ENCODE data around the gene KNG1.
"Not testable (repeated sequence)": the region's sequence is repeated elsewhere in the genome, so short reads cannot be mapped to it uniquely, and the experiment has no call there.

Gene KNG1

DNA sequence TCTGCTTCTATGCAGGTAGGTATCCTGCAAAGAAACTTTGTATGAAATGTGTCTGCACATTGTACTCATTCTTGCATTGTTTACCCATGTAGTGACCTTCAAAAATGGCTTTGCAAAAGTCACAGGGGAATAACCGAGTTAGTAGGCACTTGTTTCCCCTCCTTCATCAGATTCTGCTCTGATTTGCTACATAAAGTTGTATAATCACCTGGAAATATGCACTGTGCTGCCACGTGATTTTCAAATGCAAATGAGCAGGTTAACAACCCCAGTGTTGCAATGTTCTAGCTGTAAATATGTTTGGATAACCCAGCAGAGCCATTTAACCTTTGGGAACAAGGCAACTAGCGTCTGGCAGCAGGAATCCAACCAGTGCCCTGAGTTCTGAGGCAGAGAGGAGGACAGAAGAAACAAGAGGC is at the start of gene KNG1:
TSS of gene KNG1 (plus strand) at position 321 of the 419 bp plus-strand sequence. CDS start 184 bp downstream, outside the sequence.
- Mint-ChIP-seq H3K9me3 (no peaks in the 10 kb centered on the region), H3K4me1 (ENCODE audit: low read depth) (peaks cover 3% of the 10 kb centered on the region), H3K4me3 (no peak within 1 kb of the TSS), H3K27me3 (no peaks in the 10 kb centered on the region), H3K27ac (no peak within 1 kb of the TSS), H3K36me3 (ENCODE audit: low read depth) (no peaks in the 10 kb centered on the region)
- DNase-seq = no peak

DNA sequence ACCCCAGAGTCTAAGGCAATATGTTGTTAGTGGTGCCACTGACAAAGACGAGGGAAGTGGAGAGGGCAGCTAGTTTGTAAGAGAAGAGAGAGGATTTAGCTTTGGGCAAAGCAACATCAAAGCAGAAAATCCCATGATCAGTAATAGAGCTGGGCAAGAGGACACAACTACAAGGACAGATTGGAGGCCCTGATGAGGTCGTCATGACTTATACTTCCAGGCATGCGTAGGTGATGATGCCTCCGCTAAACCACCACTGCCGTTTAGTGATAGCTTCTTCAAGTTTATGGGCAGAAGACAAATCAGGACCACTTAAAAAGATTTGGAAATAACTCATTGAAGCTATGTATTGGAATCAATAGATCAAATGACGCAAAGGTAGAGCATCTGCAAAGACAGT is 48.7 kb upstream of the KNG1 start:
- H3K4me3 Mint-ChIP-seq = no peak overlapping the region
- H3K27ac Mint-ChIP-seq = no peak overlapping the region
- no peak for DNase-seq
- peaks cover 19% of the 10 kb centered on the region for H3K4me1 Mint-ChIP-seq (ENCODE audit: low read depth)
- no peaks in the 10 kb centered on the region for H3K36me3 Mint-ChIP-seq (ENCODE audit: low read depth)
- H3K27me3 Mint-ChIP-seq = peaks cover 45% of the 10 kb centered on the region
- no peaks in the 10 kb centered on the region for H3K9me3 Mint-ChIP-seq

DNA sequence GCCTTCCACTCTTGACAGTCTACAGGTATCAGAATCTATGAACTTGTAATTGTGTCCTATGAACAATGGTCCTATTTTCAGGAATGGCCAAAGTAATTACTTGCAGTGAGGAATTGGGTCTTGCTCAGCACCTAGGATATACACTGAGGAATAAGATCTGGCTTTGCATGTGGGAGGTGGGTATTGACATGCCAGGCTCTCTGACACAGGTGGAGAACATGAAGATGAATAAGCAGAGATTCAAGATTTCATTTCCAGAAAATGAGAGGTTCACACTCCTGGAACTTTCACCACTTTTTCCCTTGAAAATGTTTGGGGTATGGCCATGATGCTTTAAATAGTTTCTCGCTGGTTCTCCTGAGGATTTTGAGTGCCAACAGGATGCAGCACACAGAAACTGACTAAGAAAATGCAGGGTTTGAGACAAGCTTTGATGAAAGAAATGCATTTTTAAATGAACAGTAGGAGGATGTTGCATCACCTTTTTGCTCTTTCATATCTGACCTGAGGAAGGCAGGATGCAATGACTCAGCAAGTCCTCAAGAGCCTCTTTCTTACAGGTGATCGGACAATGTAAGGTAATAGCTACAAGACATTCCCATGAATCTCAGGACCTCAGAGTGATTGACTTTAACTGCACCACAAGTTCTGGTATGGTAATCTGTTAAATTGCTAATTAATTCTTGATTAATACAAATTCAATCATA is 47.6 kb upstream of the KNG1 start:
- Mint-ChIP-seq H3K27me3 (peaks cover 44% of the 10 kb centered on the region), H3K36me3 (ENCODE audit: low read depth) (no peaks in the 10 kb centered on the region), H3K27ac (peak overlapping the region; percentile 27), H3K9me3 (no peaks in the 10 kb centered on the region), H3K4me1 (ENCODE audit: low read depth) (peaks cover 19% of the 10 kb centered on the region), H3K4me3 (no peak overlapping the region)
- no peak for DNase-seq

DNA sequence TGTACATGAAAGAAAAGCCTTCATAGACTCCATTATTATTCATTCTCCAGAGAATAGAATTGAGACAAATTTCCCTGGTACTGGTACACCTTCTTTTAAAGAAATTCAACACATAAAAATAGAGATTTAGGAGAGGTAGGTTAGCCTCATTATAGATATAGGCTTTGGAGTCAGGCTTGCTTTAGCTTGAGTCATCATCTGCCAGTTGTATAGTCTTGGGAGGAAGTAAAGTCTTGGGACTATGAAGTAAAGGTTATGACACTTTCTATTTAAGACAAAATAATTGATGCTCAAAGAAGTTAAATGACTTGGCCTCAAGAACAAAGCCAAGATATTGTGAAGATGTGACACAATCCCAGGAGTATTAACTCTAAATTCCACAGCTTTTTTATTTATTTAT is 47.0 kb upstream of the KNG1 start:
- H3K9me3 Mint-ChIP-seq = no peaks in the 10 kb centered on the region
- no peaks in the 10 kb centered on the region for H3K36me3 Mint-ChIP-seq (ENCODE audit: low read depth)
- H3K4me1 Mint-ChIP-seq (ENCODE audit: low read depth) = peaks cover 19% of the 10 kb centered on the region
- H3K27me3 Mint-ChIP-seq = peaks cover 47% of the 10 kb centered on the region
- H3K27ac Mint-ChIP-seq = no peak overlapping the region
- no peak for DNase-seq
- H3K4me3 Mint-ChIP-seq = no peak overlapping the region

DNA sequence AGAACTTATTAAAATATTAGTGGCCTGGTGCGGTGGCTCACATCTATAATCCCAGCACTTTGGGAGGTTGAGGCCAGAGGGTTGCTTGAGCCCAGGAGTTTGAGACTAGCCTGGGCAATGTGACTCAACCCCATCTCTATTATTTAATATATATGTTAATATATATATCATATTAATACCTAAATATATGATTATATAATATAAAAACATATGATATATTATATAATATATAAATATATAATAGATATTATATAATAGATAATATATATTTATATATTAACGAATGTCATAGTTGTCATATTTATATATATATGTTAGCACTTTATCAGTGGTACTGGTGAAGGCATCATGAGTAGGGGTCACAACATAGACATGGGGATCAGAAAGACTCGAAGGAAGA is 46.1 kb upstream of the KNG1 start:
- H3K9me3 Mint-ChIP-seq = no peaks in the 10 kb centered on the region
- no peak for DNase-seq
- H3K27ac Mint-ChIP-seq = no peak overlapping the region
- H3K27me3 Mint-ChIP-seq = peaks cover 40% of the 10 kb centered on the region
- H3K4me1 Mint-ChIP-seq (ENCODE audit: low read depth) = peaks cover 19% of the 10 kb centered on the region
- H3K4me3 Mint-ChIP-seq = no peak overlapping the region
- H3K36me3 Mint-ChIP-seq (ENCODE audit: low read depth) = no peaks in the 10 kb centered on the region

DNA sequence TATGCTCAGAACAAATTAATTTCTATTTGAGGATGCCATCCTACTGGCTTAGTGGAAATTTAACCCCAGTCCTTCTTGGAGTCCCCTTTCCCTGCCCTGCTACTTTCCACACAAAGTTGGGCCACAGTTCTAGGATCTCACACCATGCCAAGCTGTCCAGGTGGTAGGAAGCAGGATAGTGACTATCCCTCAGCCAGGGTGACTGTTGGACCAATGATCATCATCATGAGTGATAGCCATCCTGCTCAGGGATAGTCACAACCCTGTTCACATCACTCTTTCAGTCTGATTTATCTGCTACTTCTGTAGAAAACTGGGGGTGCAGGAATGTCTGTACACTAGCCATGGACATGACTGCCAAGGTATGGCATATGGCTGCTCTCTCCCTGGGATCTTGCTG is 38.6 kb upstream of the KNG1 start:
- Mint-ChIP-seq H3K36me3 (ENCODE audit: low read depth) (no peaks in the 10 kb centered on the region), H3K9me3 (no peaks in the 10 kb centered on the region), H3K27ac (no peak overlapping the region), H3K4me1 (ENCODE audit: low read depth) (no peaks in the 10 kb centered on the region), H3K27me3 (peaks cover 62% of the 10 kb centered on the region), H3K4me3 (no peak overlapping the region)
- no peak for DNase-seq

DNA sequence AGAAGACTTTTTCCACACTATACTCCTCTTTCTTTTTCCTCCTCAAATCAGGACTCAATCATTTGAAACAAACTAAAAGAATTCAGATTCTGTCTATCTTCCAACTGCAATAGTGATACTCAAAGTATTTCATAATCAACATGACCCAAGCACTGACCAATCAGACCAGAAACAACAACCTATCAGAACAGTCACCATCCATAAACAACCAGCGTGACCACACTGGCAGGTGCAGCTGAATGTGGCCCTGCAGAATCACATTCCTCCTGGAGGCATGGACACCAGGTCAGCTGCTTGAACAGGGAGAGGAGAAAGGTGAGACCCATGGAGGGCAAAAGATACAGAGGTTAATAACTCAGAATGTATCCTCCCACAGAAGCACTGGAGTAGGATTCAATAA is 38.0 kb upstream of the KNG1 start:
- peaks cover 61% of the 10 kb centered on the region for H3K27me3 Mint-ChIP-seq

DNA sequence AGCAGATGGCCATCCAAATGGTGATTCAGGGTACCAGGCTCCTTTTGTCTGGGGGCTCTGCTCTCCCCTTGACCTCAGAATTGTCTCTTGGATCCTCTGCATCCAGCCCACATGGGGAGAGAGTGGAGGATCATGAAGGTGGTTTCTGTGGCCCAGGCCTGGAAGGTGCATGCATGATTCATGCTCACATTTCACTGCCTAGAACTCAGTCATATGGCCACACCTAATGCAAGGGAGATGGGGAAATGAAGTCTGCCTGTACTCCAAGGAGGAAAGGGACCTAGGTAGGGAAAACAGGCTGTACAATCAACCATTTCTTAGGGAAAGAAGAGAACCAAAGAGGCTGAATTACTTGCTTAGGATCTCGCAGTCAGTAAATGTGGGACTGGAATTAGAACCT is 36.3 kb upstream of the KNG1 start:
- H3K9me3 Mint-ChIP-seq = peaks cover 10% of the 10 kb centered on the region
- no peak overlapping the region for H3K27ac Mint-ChIP-seq
- H3K4me3 Mint-ChIP-seq = no peak overlapping the region
- H3K4me1 Mint-ChIP-seq (ENCODE audit: low read depth) = no peaks in the 10 kb centered on the region
- no peak for DNase-seq
- peaks cover 65% of the 10 kb centered on the region for H3K27me3 Mint-ChIP-seq
- no peaks in the 10 kb centered on the region for H3K36me3 Mint-ChIP-seq (ENCODE audit: low read depth)

More for the DNA sequence above, 38.0 kb upstream of the KNG1 start:
- Mint-ChIP-seq H3K4me1 (ENCODE audit: low read depth) (no peaks in the 10 kb centered on the region), H3K9me3 (no peaks in the 10 kb centered on the region), H3K27ac (no peak overlapping the region), H3K4me3 (no peak overlapping the region), H3K36me3 (ENCODE audit: low read depth) (no peaks in the 10 kb centered on the region)
- DNase-seq = no peak

DNA sequence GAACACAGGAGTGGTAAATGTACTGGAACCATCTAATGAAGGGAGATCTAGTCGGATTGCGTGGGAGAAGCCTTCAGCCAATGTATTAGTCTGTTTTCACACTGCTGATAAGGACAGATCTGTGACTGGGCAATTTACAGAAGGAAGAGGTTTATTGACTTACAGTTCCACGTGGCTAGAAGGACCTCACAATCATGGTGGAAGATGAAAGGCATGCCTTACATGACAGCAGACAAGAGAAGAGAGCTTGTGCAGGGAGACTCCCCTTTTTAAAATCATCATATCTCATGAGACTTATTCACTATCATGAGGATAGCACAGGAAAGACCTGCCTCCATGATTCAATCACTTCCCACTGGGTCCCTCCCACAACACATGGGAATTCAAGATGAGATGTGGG is 34.3 kb upstream of the KNG1 start:
- H3K27me3 Mint-ChIP-seq = peaks cover 64% of the 10 kb centered on the region
- no peak overlapping the region for H3K27ac Mint-ChIP-seq
- H3K4me1 Mint-ChIP-seq (ENCODE audit: low read depth) = no peaks in the 10 kb centered on the region
- H3K9me3 Mint-ChIP-seq = peaks cover 14% of the 10 kb centered on the region
- H3K4me3 Mint-ChIP-seq = no peak overlapping the region
- H3K36me3 Mint-ChIP-seq (ENCODE audit: low read depth) = no peaks in the 10 kb centered on the region
- DNase-seq = no peak

DNA sequence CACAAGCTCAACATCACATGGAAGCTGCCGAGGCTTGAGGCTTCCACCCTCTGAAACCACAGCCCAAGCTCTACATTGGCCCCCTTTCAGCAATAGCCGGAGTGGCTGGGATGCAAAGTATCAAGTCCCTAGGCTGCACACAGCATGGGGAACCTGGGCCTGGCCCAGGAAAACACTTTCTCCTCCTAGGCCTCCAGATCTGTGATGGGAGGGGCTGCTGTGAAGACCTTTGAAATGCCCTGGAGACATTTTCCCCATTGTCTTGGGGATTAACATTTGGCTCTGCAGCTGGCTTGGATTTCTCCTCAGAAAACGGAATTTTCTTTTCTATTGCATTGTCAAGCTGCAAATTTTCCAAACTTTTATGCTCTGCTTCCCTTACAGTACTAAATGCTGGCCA is 33.2 kb upstream of the KNG1 start:
- Mint-ChIP-seq H3K27ac (no peak overlapping the region), H3K4me3 (no peak overlapping the region), H3K9me3 (peaks cover 14% of the 10 kb centered on the region), H3K27me3 (peaks cover 59% of the 10 kb centered on the region), H3K4me1 (ENCODE audit: low read depth) (no peaks in the 10 kb centered on the region), H3K36me3 (ENCODE audit: low read depth) (no peaks in the 10 kb centered on the region)
- DNase-seq = no peak

DNA sequence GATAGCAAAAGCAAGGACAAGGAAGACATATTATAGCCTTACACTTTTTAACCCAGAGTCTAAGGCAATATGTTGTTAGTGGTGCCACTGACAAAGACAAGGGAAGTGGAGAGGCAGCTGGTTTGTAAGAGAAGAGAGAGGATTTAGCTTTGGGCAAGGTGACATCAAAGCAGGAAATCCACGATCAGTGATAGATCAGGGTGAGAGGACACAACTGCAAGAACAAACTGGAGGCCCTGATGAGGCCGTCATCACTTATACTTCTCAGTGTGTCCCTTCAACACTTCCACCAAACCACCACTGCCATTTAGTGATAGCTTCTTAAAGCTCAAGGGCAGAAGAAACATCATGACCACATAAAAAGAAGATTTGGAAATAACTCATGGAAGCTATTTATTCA is 30.7 kb upstream of the KNG1 start:
- not testable (repeated sequence) for H3K27ac Mint-ChIP-seq; H3K4me3 Mint-ChIP-seq; DNase-seq; H3K36me3 Mint-ChIP-seq (ENCODE audit: low read depth); H3K4me1 Mint-ChIP-seq (ENCODE audit: low read depth)
- peaks cover 14% of the 10 kb centered on the region for H3K9me3 Mint-ChIP-seq
- H3K27me3 Mint-ChIP-seq = peaks cover 58% of the 10 kb centered on the region

DNA sequence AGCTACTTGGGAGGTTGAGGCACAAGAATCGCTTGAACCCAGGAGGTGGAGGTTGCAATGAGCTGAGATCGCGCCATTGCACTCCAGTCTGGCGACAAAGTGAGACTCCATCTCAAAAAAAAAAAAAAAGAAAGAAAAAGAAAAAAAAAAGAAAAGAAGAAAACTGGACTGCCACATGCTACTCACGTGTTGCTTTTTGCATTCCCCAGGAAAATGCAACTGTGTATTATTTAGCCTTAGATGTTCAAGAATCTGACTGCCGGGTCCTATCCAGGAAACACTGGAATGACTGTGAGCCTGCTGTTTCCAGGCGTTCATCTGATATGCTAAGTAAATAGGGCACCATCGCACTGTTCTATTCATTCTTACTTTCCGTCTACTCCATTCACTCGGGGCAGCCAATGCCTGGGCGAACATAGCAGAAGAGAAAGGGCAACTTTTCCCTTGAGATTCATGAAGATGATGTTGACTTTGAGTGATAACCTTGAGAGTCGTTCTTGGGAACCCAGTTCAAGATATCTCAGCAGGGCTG is 30.0 kb upstream of the KNG1 start:
- Mint-ChIP-seq H3K27ac (no peak overlapping the region), H3K4me1 (ENCODE audit: low read depth) (peaks cover 1% of the 10 kb centered on the region), H3K36me3 (ENCODE audit: low read depth) (no peaks in the 10 kb centered on the region), H3K27me3 (peaks cover 62% of the 10 kb centered on the region), H3K9me3 (peaks cover 14% of the 10 kb centered on the region), H3K4me3 (no peak overlapping the region)
- no peak for DNase-seq

DNA sequence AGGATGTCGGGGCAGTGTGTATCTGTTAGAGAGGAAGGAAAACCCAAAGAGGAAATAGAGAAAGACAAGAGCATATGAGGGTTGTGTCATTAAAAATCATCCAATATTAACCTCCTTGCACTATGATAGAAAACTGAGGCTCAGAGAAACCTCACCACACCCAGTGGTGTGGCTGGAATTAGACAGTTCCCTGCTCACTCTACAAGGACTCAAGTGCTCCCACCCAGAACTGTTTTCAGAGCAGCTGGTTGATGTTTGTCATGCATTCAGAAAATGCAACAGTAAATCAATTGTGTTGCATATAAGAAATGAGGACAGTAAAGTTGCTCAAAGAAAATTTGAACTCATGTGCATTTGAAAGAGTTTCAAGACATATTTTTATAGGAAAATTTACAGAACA is 26.9 kb upstream of the KNG1 start:
- not testable (repeated sequence) for H3K4me3 Mint-ChIP-seq, H3K27ac Mint-ChIP-seq

DNA sequence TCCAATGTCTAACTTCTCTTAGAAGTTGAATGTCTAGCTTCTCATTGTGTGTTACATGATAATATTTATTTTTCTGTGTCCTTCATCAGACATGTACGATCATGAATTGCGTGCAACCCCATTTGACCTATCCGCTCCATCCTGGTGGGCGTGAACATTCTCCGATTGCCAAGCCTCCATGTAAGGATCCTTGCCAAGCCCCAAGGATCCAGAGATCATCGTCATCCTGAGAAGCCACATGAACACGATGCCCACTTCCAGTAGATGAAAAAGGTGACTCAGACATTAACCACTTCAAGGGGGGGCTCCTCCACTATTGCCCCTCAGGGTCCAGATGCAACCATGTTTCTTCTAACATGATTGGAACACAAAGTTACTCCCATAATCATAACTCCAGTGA is 25.5 kb upstream of the KNG1 start:
- H3K4me3 Mint-ChIP-seq = no peak overlapping the region
- H3K4me1 Mint-ChIP-seq (ENCODE audit: low read depth) = peaks cover 1% of the 10 kb centered on the region
- peaks cover 3% of the 10 kb centered on the region for H3K9me3 Mint-ChIP-seq
- no peak for DNase-seq
- peaks cover 25% of the 10 kb centered on the region for H3K27me3 Mint-ChIP-seq
- H3K27ac Mint-ChIP-seq = no peak overlapping the region
- no peaks in the 10 kb centered on the region for H3K36me3 Mint-ChIP-seq (ENCODE audit: low read depth)

More for the DNA sequence above, 26.9 kb upstream of the KNG1 start:
- not testable (repeated sequence) for H3K36me3 Mint-ChIP-seq (ENCODE audit: low read depth); DNase-seq; H3K4me1 Mint-ChIP-seq (ENCODE audit: low read depth); H3K9me3 Mint-ChIP-seq
- H3K27me3 Mint-ChIP-seq = peaks cover 39% of the 10 kb centered on the region

DNA sequence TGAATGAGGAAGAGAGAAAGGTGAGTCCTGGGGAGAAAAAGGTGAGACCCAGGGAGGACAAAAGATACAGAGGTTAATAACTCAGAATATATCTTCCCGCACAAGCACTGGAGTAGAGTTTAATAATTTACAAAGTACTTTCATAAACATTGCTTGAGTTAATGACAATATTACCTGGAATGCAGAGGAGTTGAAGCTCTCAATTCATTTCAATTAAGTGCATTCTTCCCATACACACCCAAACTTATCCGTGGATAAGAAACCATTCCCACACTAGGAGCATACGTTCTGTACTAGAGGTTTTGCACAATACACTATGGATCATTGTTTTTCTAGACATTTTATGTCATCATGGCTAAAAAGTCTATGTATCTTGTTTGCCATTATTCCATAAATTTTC is 23.3 kb upstream of the KNG1 start:
- Mint-ChIP-seq H3K4me1 (ENCODE audit: low read depth) (peaks cover 1% of the 10 kb centered on the region), H3K36me3 (ENCODE audit: low read depth) (no peaks in the 10 kb centered on the region), H3K27ac (no peak overlapping the region), H3K4me3 (no peak overlapping the region), H3K9me3 (no peaks in the 10 kb centered on the region), H3K27me3 (peaks cover 18% of the 10 kb centered on the region)
- DNase-seq = no peak

Measured in activated T-cell treated with anti-CD3 and anti-CD28 coated beads, Interleukin-2, amount 50 U/mL, for 24 hours (primary cell).